HS-27A (cell line): ENCODE results near the gene PFKP.

Experiments
- DNase-seq: peaks from one replicate; pipeline ENCODE4 v3.0.0-alpha.2; 2012; ENCODE audit warnings: low read depth, missing footprints

Gene PFKP

DNA sequence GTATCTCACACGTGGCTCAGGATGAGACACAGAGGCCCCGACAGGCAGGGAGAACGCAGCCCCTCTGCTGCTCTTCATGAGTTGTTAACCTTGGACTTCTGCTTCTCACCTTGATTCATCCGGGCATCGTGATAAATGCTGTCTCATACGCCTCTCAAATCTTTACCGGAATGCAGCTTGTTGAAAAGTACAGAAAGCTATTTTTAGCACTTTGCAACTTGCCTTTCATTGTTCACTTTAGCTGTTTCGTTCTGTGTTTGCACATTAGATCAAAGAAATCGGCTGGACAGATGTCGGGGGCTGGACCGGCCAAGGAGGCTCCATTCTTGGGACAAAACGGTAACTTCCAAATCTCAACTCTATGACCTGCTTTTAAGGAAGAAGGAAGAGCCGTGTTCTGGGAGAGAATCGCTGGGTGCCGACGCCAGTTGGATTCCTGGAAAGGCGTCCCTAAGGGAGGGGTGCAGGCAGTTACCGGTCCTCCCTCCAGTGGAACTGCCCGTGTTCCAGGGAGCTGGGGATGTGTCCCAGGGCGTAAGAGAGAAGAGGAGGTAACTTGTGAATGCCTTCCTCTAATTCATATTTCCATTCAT lies 49.3 kb downstream of the PFKP start:
- DNase-seq, result no peak

GRCh38 chr10:3117486-3117885 lies 50.1 kb downstream of the PFKP start:
- no peak for DNase-seq

GRCh38 chr10:3118641-3119091 lies 51.3 kb downstream of the PFKP start:
- DNase-seq, result no peak

DNA sequence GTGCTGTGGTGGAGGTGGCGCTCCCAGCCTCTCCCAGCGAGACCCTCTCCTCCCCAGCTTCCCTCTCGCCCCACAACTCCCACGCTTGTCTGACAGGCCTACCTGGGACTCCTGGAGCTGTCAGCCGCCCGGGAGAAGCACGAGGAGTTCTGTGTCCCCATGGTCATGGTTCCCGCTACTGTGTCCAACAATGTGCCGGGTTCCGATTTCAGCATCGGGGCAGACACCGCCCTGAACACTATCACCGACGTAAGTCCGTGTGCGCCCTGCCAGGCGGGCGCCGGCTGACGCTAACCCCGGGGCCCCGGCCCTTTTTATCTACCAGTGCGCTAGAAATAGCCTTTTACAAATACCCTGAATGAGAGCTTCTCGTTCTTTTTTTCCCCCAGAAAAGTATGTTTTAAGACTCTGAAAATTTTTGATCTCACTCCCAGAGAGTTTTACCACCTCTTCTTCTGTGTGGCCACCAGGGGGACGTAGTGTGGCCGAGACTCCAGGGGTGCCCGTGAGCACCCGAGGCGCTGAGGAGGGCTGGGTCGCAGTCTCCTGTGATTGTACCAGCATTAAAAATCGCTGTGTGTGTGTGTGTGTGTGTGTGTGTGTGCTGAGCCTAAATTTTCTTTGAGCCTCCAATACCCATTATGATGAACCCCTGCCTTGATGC lies 52.6 kb downstream of the PFKP start:
- no peak for DNase-seq

- no peak for DNase-seq
Observed at GRCh38 chr10:3122034-3122433, 54.7 kb downstream of the PFKP start.

GRCh38 chr10:3122486-3123205 lies 55.3 kb downstream of the PFKP start:
- no peak for DNase-seq

- no peak for DNase-seq
Observed at GRCh38 chr10:3123571-3124411, 56.4 kb downstream of the PFKP start.

DNA sequence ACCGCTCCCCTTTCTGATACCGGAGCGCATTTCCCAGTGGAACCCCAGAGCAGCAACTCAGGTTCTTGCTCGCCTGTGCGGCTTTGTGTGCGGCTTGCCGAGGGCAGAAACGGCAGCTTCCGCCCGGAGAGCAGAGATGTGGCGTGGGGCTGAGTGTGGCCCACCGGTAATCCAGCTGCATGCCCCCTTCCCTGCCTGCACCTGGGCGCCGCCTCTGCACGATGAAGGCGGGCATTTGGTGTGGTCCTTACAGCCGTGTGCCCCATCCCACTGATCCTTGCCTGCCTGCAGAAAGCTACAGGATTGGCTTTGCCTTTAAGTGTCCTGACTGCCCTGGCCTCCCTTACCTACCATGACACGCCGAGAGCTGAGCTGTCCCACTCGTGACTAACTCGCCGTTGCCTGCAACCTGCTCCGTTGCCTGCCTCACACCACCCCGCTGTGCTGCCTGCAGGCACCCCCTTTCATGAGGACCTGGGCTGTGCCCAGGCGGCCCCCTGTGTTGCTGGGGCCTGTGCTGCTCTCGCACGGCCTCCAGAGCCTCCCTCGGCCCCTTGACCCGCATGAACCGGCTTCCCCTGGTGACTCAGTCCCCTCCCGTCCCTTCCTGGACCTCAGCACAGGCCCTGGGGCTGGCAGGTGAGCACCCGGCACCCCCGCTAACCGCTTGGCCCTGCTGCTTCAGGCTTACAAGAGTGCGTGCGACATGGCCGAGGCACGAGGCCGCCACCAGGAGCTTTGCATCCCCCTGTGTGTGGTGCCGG lies 57.2 kb downstream of the PFKP start:
- no peak for DNase-seq

GRCh38 chr10:3125527-3126170 lies 58.3 kb downstream of the PFKP start:
- DNase-seq, result no peak

GRCh38 chr10:3126249-3126648 lies 58.9 kb downstream of the PFKP start:
- DNase-seq, result no peak

DNA sequence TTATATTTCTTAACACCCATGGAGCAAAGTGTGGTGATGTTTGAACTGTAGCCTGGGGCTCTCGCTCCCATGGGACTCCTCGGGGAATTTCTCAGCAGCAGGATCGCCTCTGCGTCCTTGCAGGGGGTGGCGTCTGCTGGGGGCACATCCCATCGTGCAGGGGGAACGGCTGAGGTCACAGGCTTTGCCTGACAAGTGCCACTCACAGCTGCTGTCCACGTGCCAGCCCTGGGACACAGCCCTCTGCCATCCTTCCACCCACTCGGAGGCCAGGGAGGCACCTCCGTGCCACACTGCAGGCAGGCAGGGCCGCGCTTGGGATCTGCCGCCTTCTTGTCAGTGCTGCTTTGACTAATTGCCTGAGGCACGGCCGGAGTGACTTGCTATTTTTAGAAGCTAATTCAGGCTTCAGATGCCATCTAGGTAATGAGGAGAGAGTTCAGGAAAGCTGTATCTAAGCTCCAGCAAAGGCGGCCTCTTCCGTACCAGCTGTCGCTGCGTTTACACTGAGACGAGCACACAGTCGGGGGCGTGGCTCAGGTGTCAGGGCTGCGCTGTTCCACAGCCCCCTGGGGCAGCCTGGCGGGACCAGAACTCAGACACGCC lies 59.5 kb downstream of the PFKP start:
- DNase-seq, result no peak

GRCh38 chr10:3127921-3128320 lies 60.6 kb downstream of the PFKP start:
- DNase-seq, result no peak

DNA sequence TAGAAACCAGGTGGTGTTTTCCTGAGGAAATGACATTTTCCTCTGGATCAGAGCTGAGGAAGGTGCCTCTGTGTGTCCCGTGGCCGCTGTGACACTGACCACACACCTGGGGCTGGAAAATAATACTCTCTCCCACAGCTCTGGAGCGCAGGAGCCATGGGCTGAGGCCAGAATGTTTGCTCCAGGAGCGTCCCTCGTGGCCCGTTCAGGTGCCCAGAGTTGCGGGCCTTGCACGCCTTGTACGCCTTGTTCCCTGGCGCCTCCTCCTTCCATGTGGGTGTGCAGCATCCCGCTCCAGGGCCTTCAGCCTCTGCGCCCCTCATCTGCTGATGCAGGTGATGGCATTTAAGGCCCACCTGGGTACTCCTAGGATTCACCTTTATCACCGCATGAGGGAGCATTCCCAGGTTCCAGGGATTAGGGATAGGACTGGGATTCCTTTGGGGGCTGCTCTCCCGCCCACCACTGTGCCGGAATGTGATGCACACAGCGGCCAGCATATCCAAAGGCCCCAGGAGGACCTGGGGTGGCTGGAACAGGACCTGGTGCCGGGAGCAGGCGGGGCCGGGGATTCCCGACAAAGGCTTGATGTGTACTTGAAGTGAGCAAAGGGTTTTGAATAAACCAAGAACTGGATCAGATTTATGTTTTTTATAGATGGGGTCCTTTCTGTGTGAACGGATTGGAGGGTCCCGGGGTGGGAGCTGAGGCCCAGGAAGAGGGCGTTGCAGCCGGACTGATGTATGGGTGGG lies 61.2 kb downstream of the PFKP start:
- DNase-seq, result no peak

- no peak for DNase-seq
Observed at GRCh38 chr10:3129581-3130340, 62.4 kb downstream of the PFKP start.

- no peak for DNase-seq
Observed at GRCh38 chr10:3131098-3131497, 63.8 kb downstream of the PFKP start.

- no peak for DNase-seq
Observed at GRCh38 chr10:3132036-3133025, 65.0 kb downstream of the PFKP start.

- DNase-seq, result no peak
Observed at GRCh38 chr10:3133948-3134347, 66.6 kb downstream of the PFKP start.

- DNase-seq, result no peak
Observed at GRCh38 chr10:3135006-3135405, 67.7 kb downstream of the PFKP start.
